Activated T-cell treated with anti-CD3 and anti-CD28 coated beads, Interleukin-2, amount 50 U/mL, for 1 hour (primary cell): ENCODE results near the gene ANKS1B.

Experiments
- DNase-seq: peaks from one replicate; pipeline ENCODE4 v3.0.0-alpha.2; 2020

Gene ANKS1B

DNA sequence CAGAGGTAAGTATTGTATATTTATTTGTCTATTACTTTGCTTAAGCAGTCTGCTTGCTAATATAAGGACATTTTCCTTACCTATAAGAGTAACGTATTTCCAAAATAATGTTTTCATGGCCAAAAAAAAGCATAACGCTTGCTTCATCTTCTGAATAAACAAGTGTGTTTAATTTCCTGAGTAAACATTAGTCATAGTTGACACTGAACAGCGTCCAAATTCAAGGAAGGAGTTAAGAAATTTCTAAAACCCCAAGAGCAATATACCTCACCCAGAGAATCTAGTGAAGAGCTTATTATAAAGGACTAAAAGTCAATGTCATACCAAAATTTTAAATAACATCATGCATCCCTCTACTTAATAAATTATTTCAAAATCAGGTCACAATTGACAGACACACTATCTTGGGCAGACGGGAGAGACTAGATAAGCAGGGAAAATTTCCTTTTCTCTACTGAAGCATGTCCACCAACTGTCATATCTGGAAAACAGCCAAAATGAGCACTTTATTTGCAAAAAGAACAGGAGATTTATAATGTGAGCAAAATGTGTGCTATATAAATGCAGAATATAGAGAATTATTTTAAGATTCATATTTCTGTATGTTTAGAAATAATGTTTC lies 25.1 kb downstream of the ANKS1B start:
- DNase-seq = no peak

DNA sequence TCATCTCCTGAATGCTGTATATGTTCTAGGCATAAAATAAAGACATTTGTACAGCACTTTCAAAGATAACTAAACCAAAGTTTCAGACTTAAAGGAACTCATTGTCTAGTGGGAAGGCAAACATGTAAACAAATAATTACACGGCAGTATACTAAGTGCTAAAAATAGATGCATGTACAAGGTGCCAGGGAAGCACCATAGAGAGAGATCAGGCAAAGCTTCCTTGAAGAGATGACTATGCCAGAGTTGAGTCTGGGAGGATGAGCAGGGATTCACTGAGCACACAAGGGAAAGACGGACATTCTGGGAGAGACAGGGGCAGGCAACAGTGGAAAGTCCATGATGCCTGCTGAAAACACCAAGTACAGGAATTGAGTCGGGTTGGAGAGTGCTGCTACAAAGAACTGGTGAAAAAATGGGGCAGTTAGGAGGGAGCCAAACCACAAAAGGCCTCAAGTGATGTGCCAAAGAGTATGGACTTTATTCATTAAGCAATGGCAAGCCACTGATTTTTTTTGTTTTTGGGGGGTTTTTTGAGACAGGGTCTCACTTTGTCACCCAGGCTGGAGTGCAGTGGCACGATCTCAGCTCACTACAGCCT lies 26.8 kb downstream of the ANKS1B start:
- DNase-seq = no peak

DNA sequence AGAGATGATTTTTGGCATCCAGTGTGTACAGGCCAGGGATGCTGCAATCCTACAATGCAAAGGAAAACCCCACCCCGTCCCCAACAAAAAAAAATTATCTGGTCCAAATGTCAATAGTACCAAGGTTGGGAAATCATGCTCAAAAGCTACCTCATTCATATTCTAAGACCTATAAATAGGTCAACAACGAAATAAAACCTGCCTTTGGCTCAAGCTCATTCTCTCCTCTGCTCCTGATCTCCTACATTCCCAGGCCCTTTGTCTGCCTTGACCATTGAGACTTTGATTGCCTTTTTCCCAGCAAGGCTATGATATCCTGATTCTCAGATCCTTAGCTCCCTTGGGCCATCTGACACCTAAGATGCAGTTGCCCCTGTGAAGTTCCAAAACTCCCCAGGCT lies 30.0 kb downstream of the ANKS1B start:
- DNase-seq = no peak

DNA sequence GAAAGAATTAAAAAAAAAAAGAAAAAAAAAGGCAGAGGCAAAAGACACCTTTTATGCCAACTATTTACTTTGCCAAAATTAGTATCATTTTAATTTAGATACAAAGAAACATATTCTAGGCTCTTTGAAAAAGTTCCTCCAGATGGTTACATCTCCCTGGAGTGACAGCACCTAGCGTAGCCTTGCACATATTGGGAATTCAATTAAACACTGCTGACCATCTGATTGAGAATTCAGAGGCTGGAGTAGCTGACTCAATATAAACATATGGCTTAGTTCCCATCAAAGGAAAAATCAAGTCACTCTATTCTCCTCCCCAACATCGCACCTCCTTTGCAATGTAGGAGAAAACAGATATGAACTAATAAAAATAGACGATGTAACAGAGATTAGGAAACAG lies 36.4 kb downstream of the ANKS1B start:
- no peak for DNase-seq

DNA sequence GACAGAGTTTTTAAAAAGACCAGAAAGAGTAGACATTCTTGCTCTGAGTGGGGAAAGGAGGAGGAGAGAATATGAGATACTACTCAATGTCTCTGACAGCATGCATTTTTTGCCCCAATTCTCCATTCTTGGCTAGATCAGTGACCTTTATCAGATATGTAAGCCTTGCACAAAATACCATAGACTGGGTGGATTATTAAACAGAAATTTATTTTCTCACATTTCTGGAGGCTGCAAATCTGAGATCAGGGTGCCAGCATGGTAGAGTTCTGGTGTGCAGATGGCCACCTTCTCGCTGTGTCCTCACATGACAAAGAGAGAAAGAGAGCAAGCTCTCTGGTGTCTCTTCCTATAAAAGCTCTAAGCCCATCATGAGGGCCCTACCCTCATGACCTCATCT lies 38.6 kb downstream of the ANKS1B start:
- no peak for DNase-seq

DNA sequence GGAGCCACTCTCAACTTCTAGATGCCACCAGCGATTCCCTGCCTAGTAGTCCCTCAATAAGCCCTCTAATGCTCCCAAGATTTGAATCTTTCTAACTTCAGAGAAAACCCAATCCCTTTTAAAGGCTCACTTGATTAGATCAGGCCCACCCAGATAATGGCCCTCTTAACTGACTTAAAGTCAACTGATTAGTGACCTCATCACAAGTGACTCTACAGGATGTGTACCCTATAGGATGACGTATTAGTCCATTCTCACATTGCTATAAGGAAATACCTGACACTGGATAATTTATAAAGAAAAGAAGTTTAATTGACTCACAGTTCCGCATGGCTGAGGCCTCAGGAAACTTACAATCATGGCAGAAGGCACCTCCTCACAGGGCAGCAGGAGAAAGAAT lies 49.1 kb downstream of the ANKS1B start:
- no peak for DNase-seq

DNA sequence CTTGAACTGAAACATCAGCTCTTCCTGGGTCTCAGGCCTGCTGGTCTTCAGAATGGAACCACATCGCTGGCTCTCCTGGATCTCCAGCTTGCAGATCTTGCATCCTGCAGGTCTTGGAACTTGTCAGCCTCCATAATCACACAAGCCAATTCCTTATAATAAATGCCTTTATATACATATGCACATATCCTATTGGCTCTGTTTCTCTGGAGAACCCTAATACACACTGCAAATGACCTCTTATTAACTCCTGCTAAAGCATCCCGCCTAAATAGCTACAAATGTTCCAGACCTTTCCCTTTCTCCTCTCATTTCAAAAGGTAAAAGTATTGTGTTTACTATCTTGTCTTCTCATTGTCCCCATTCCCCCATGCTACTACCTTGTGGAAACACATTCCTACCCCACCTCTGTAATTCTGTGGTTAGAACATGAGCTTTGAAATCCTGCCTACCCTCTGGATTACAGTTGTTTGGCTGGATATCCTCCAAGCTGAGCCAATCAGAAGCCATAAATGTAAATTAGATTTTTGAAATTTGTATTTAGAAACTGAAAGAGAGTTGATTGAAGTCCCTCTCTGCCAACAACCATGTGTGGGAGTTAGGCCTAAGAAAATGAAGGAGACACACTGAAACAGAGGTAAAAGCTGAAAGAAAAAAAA lies 58.1 kb downstream of the ANKS1B start:
- DNase-seq = no peak

DNA sequence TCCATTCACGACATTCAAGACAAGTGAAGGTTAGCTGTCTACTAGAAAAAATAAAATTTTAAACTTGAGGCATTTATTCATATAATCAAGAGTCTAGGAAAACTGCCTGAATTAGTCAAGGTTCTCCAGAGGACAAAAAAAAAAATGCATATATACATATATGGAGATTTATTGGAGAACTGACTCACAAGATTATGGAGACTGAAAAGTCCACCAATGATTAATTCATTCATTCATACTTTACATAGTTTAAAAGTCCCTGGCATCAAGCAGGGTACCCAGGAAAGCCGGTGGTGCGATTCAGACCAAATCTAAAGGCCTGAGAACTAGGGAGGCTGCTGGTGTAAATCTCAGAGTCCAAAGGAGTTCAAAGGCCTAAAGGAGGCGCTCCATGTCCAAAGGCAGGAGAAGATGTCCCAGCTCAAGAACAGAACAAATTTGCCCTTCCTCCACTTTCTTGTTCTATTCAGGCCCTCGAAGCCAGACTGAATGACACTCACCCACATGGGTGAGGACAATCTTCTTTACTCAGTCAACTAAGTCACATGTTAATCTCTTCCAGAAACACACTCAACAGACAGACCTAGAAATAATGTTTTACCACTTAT lies 64.3 kb downstream of the ANKS1B start:
- no peak for DNase-seq

DNA sequence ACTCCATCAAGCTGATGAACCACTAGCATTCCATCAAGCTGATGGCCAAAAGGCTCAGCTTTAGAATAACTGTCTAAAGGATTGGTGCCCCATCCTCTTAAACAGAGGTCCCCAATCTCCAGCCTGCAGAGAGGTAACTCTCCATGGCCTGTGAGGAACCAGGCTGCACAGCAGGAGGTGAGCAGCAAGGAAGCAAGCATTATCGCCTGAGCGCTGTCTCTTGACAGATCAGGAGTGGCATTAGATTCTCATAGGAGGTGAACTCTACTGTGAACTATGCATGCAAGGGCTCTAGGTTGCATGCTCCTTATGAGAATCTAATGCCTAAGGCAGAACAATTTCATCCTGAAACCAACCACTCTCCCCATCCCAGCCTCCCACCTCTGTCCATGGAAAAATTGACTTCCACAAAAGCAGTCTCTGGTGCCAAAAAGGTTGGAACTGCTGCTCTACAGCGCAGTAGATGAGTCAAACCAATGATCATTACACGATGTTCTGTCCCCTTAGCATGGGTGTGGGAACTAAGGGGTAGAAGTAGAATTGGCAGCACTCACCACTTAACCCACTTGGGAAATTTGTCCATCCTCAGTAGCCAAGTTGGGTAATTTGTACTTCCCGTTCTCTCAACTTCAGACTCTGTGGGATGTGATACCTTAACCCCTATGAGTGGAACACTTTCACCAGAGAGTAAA lies 66.9 kb downstream of the ANKS1B start:
- DNase-seq = no peak

DNA sequence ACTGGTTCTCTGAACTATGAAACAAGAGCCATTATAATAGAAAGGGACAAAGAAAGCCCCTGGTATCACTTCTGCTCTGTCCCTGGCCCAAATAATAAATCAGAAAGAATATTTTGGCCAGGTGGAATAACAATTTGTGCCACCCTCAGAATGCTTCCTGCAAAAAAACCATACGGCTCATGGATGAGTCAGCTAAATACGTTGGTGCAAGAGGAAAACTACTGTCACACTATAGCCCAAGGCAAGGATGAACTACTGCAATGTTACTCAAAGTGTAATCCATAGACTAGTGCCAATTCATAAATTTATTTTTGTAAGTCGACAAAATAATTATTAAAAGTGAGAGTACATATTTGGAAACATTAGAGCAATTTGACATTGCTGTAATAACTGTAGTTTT lies 68.2 kb downstream of the ANKS1B start:
- no peak for DNase-seq

DNA sequence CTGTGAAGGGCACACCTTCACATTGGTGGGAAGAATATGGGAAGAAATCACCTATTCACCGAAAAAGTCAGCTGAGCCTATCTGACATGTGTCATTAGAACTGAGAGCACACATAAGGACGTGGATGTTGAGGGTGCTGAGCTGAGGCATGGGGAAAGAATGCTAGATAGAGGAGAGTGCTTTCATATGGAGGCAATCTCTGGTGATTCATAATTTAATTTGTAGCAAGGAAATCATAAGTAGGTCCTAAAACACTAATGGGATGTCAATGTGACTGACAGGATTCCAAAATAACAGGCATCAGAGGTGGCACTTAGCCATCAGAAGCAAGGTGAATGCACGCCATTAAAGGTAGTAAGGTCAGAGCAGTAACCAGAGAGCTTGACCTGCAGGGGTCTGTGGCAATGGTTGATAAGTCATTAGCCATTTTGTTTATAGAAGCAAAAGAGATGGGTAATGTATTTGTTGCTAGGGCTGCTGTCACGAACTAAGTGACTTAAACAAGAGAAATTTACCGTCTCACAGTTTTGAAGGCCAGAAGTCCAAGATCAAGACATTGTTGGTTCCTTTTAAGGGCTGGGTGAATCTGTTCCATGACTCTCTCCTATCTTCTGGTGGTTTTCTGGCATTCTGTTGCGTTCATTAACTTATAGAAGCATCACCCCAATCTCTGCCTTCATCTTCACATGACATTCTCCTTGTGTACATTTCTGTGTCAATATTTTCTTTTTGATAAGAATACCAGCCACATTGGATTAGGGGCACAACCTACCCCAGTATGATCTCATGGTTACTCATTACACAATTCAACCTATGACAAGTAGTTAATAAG lies 69.3 kb downstream of the ANKS1B start:
- no peak for DNase-seq

DNA sequence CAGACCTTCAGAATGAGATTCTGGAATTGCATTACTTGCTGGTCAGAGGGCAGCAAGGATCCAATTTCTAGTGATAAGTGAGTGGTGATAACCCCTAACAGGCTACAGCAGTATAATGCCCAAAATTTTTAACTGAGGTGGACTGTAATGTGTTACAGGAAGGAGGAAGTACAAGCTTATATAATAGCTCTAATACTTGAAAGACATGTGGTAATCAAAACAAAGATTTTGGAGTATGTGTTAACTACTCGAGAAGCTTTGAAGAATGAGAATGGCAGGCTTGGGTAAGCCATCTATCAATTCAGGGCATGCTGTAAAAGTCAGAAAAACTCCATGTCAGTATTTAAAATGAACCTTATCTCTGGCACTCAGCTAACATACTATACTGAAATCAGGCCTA lies 70.5 kb downstream of the ANKS1B start:
- DNase-seq = no peak

DNA sequence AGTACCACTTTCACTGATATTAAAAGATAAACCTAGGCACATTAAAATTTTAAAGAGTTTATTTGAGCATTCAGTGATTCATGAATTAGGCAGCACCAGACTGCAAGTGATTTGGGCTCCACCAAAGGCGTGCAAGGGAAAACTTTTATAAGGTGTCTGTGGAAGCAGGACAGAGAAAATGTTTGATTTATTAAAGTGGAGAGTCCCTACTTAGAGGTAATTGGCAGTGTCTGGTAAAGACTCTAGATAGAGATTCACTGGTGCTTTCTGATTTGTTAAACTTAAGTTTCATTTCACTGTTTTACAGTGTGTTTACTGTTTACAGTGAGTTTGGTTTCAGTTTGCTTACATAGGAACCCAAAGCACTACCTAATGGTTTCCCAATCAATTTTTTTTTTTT lies 72.8 kb downstream of the ANKS1B start:
- no peak for DNase-seq

DNA sequence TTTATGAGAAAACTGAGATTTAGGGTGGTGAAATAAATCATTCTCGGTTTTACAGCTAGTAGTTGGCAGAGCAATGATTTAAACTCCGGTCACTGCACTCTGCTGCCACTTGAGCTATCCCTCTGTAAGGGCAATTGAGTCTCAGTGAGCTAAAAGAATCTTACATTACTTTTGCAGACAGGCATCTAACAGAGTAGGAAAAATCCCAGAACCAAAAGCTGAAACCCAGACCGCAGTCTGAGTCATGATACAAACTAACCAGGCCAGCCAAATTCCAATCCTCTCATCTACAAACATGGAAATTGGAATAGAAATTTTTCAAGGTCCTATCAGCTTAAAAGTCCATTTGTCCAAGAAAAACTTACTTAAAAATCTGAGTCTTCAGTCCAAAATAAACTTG lies 73.7 kb downstream of the ANKS1B start:
- no peak for DNase-seq

DNA sequence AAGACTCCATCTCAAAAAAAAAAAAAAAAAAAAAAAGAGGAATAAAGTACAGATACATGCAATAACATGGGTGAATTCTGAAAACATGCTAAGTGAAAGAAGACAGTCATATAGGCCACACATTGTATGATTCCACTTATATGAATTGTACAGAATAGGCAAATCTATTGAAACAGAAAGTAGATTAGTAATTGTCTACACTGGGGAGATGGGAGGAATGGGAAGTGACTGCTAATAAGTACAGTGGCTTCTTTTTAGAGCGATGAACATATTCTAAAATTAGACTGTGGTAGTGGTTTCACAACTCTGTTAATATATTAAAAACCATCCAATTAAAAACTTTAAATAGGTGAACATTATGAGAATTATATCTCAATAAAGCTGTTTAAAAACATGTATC lies 74.4 kb downstream of the ANKS1B start:
- DNase-seq = no peak

DNA sequence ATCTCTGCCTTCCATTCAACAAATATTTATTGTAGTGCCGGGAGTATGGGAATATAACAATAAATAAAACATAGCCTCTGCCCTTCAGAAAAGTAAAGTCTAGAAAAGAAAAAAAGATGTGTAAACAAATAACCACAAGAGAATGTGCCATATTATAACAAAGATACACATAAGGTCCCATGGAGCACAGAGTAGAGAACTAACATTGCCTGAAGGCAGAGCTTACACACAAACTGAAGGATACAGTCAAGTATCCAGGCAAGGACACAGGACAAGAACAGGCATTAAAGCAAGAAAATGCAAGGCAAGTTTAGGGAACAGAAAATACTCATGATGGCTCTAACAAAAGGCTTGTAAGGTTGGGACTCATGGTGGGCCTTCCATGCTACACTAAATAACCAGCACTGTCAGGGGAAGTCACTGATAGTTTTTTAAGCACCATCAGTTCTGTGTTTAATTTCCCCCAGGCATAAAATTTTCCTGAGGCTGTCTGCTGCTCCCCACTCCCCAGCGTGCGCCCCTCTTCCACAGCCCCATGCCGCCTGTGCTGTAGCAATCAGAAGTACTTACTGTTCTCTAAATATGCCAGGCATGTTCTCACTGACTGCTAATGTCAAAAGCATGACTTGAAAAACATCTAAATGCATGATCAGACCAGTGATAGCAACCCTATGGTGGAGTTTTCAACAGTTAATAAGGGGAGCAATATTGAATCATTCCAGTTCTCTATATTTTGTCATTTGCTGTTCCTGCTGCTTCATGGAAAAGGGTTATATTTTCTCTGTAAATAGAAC lies 77.8 kb downstream of the ANKS1B start:
- no peak for DNase-seq

DNA sequence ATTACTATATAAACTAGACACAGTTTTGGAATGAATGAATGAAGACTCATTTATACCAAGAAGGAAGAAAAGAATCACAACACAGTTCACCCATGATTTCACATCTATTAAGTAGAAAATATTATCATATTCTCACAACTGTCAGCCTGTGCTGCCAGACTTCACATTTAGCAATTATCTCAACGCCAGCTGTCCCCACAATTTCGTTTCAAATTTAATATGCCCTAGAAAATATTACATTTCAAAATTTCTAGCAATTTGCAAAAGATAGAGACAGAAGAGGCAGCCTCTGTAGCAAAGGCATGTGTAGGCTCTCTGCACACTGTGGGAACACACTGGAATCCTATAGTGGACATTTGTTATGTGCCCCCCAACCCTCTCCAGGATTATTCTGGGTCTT lies 83.6 kb downstream of the ANKS1B start:
- DNase-seq = no peak

DNA sequence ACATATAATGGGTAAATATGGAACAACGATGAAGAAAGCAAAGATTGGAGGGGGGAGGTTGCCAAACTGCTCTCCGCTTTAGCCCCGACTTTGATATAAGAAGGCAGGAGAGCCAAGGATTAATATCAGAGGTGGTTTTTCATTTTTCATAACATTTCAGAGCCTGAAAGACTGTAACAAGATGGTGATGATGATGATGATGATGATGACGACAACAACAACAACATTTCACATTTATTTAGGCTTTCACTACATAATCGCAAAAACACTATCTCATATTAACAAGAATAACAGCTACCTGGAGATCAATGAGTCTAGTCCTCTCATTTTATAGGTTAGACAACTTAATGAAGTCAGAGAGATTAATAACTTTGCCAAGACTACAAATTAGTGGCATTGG lies 86.1 kb downstream of the ANKS1B start:
- DNase-seq = no peak

DNA sequence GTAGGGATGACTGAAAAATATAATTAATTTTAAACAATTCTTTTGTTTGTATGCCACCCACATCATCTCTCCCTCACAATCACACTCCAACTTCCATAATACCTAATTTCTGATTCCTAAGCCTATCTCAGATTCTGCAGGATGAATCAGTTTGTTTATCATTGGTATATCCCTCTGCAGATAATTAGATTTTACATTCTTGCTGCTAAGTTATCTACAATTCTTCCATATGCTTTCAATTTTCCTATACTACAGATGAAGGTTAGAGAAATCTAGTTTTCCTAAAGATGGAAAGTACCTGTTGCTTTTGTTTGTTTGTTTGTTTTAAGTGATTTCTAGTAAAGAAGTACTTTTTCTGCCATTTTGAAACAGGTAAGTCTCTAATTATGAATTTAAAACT lies 105.3 kb downstream of the ANKS1B start:
- no peak for DNase-seq

DNA sequence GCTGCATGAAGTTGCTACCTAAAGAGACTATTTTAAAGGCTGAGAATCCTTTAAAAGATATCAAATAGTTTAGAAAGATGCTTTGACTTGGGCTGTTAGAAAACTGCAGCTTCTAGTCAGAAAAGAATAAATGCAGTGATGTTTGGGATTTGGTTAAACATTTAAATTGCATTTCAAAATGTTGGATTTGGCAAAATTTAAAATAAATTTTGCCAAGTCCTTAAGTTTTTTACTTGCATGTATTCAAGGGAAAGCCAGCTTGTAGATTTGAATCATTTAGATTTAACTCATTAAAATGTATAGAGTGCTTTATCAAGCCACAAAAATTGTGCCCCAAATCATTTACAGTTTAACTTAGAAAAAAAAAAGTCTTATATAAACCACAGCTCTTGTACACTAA lies 109.7 kb downstream of the ANKS1B start:
- no peak for DNase-seq

DNA sequence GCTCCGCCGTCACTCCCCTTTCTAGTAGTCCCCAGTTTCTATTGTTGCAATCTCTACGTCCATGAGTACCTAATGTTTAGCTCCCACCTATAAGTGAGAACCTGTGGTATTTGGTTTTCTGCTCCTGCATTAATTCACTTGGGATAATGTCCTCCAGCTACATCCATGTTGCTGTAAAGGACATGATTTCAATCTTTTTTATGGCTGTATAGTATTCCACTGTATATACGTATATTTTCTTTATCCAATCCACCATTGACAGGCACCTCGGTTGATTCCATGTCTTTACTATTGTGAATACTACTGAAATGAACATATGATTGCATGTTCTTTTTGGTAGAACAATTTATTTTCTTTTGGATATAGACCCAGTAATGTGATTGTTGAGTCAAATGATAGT lies 114.7 kb downstream of the ANKS1B start:
- no peak for DNase-seq

DNA sequence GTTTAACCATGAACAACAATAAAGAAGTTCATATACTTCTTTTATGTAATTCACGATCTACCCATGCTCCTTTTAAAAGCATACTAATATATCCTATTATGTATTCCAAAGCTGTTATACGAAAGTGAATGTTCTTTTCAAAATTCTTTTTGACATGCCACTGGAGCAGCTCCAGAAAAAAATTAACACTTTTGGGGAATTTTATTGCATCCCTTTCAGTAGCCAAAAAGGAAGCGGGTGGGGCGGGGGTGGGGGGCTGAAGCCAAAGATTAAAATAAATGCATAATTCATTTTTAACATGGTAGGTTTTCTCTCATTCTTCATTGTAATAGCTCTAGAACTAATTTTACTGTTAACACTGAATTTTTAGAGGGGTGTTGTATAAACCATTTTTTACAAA lies 123.0 kb downstream of the ANKS1B start:
- no peak for DNase-seq
